Measurements from ENCODE around the gene TYROBP. TPM values are rescaled to one million over a fixed set of nuclear protein-coding genes. Genes with fewer than 3 reads are reported as not detected.
A peak's percentile ranks its signal among the peaks of the same experiment; 100 is the strongest.

TYROBP gene
- polyA plus RNA-seq, 2 of the 4 experiments (the other 2 are of a cell fraction), result 0.21 TPM; not detected in 1

DNA sequence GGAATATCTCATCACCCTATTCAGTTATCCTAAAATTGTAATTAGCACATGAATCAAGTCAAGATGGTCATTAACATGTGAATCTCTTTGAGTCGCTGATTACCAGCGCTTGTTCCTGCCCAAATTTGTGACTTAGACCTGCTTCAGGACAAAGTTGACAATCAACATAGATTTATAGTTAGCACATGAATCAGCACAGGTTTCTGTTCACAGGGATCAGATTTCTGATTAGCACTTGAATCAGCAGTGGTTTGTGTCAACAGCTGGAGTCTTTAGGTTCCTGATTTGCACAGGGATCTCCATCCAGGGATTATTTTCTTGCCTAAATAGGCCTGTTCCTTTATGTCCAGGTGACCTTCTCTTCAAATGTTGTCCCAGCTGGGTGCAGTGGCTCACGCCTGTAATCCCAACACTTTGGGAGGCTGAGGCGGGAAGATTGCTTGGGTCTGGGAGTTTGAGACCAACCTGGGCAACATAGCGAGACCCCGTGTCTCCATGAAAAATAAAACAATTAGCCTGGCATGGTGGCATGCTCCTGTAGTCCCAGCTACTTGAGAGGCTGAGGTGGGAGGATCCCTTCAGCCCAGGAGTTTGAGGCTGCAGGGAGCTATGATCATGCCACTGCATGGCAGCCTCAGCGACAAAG, 24.3 kb upstream of the TYROBP start:
- H3K4me2 ChIP-seq, result peak overlapping the region; percentile 73; the same call in 2 of the 3 replicates
- H3K4me3 ChIP-seq, result no peak overlapping the region
- no peak overlapping the region; a peak in 1 of 6 replicates for H3K27ac ChIP-seq
- peak; percentile 56 for FAIRE-seq
- DNase-seq (ENCODE audit: low read depth in 1 of 2, low spot score in 1 of 2), result no peak
- CTCF ChIA-PET, result interaction anchor here (0.6 to 15.4 kb wide), 41 partner anchors 9 to 320 kb away, joined by 3 to 402 read pairs (median 4); partner anchors contain the start of genes APLP1, HAUS5, LIN37 and NFKBID
- H3K9me3 ChIP-seq, result no peaks in the 10 kb centered on the region
- no peak for ATAC-seq
- TF ChIP-seq ELK1 (IDR thresholded peaks at IDR 0.05; ENCODE audit: low read depth, low read length) (no peak), FOSB (CRISPR knock-in tag; IDR thresholded peaks at IDR 0.05) (no peak), BCL3 (IDR thresholded peaks at IDR 0.05) (no peak), JUN (IDR thresholded peaks at IDR 0.05) (no peak), RCOR1 (IDR thresholded peaks at IDR 0.05; ENCODE audit: low read depth, low read length) (no peak), HEYL (CRISPR knock-in tag; IDR thresholded peaks at IDR 0.05) (no peak)
- TF ChIP-seq, protein P1, sequence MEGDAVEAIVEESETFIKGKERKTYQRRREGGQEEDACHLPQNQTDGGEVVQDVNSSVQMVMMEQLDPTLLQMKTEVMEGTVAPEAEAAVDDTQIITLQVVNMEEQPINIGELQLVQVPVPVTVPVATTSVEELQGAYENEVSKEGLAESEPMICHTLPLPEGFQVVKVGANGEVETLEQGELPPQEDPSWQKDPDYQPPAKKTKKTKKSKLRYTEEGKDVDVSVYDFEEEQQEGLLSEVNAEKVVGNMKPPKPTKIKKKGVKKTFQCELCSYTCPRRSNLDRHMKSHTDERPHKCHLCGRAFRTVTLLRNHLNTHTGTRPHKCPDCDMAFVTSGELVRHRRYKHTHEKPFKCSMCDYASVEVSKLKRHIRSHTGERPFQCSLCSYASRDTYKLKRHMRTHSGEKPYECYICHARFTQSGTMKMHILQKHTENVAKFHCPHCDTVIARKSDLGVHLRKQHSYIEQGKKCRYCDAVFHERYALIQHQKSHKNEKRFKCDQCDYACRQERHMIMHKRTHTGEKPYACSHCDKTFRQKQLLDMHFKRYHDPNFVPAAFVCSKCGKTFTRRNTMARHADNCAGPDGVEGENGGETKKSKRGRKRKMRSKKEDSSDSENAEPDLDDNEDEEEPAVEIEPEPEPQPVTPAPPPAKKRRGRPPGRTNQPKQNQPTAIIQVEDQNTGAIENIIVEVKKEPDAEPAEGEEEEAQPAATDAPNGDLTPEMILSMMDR (IDR thresholded peaks at IDR 0.05), result no peak
- TF ChIP-seq, protein P2, sequence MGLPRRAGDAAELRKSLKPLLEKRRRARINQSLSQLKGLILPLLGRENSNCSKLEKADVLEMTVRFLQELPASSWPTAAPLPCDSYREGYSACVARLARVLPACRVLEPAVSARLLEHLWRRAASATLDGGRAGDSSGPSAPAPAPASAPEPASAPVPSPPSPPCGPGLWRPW (IDR thresholded peaks at IDR 0.05), result no peak
- 71% methylated on average over 7 of the region's 7 CpGs for WGBS (ENCODE audit: missing lambda C conversion rate)
- H3K4me1 ChIP-seq, result peaks cover 23% of the 10 kb centered on the region
- POLR2A ChIA-PET, result no interaction called here

GRCh38 chr19:35931874-35932202, 23.7 kb upstream of the TYROBP start:
- peak overlapping the region; percentile 8; the same call in 2 of the 3 replicates for H3K4me3 ChIP-seq
- 15% methylated on average over 9 of the region's 9 CpGs for WGBS (ENCODE audit: missing lambda C conversion rate)
- CTCF ChIA-PET, result interaction anchor here (0.6 to 15.4 kb wide), 43 partner anchors 8 to 320 kb away, joined by 3 to 402 read pairs (median 4); partner anchors contain the start of genes APLP1, HAUS5, LIN37 and NFKBID
- H3K27ac ChIP-seq, result peak overlapping the region; percentile 27 to 47; a peak in 5 of 6 replicates
- FAIRE-seq (no peak), DNase-seq (ENCODE audit: low read depth in 1 of 2, low spot score in 1 of 2) (no peak), ATAC-seq (peak; percentile 42 to 54)
- no peaks in the 10 kb centered on the region for H3K9me3 ChIP-seq
- POLR2A ChIA-PET, result interaction anchor here (0.8 to 1.2 kb wide), 9 partner anchors 12 to 191 kb away, joined by 3 to 14 read pairs (median 3); partner anchors contain the start of genes ALKBH6, APLP1, LIN37 and NFKBID
- peak overlapping the region; percentile 73 for H3K4me2 ChIP-seq
- no peak for TF ChIP-seq MAFK (IDR thresholded peaks at IDR 0.05; ENCODE audit: partially characterized antibody)
- TF ChIP-seq HOXB13 (CRISPR knock-in tag; IDR thresholded peaks at IDR 0.05; ENCODE audit: low read depth), result no peak
- TF ChIP-seq BCL3 (IDR thresholded peaks at IDR 0.05), result no peak
- no peak for TF ChIP-seq TP53 (CRISPR knock-in tag; IDR thresholded peaks at IDR 0.05)
- TF ChIP-seq, protein P1 (IDR thresholded peaks at IDR 0.05), result peak; percentile 43; the same call in 1 of the 3 replicates
- no peak for TF ChIP-seq KDM5A (IDR thresholded peaks at IDR 0.05)
- peaks cover 17% of the 10 kb centered on the region for H3K4me1 ChIP-seq
